Measurements from ENCODE around the gene GLG1.

- TF ChIP-seq CTCF (IDR thresholded peaks at IDR 0.05; ENCODE audit: low read depth, low read length, missing input control) (no peak), REST (IDR thresholded peaks at IDR 0.05) (no peak), MAX (IDR thresholded peaks at IDR 0.05) (no peak)
Measured at GRCh38 chr16:74505011-74505410, 101.9 kb downstream of the GLG1 start.
